Neural crest cell (in vitro differentiated cells): ENCODE data around the gene CYP27A1. TPM values are rescaled to one million over a fixed set of nuclear protein-coding genes. Genes with fewer than 3 reads are reported as not detected.

ENCODE experiments used
- DNase-seq: peaks from one replicate; pipeline ENCODE4 v3.0.0; 2021; ENCODE audit warnings: low read depth, mixed read lengths, low spot score
- H3K27ac Mint-ChIP-seq: one replicate; pipeline ENCODE4 v1.8.0; 2021; ENCODE audit warnings: mild to moderate bottlenecking, mixed read lengths; ENCODE audit not compliant: unreplicated experiment
- H3K27me3 Mint-ChIP-seq: 2 replicates; pipeline ENCODE4 v1.8.0; 2021; ENCODE audit warnings: low read depth, mild to moderate bottlenecking, mixed read lengths
- H3K36me3 Mint-ChIP-seq: 2 replicates; pipeline ENCODE4 v1.8.0; 2021; ENCODE audit warnings: low read depth, mild to moderate bottlenecking, mixed read lengths
- H3K4me1 Mint-ChIP-seq: 2 replicates; pipeline ENCODE4 v1.8.0; 2021; ENCODE audit warnings: mixed read lengths
- H3K4me3 Mint-ChIP-seq: one replicate; pipeline ENCODE4 v1.8.0; 2021; ENCODE audit warnings: mild to moderate bottlenecking, mixed read lengths
- H3K9me3 Mint-ChIP-seq: 2 replicates; pipeline ENCODE4 v1.8.0; 2021; ENCODE audit warnings: mixed read lengths
- total RNA-seq: library from RNA; stranded (reverse); gene quantifications from 2 replicates; pipeline ENCODE4 v1.2.1, GENCODE V29; 2021
- TF ChIP-seq, protein P1 (sequence below): fragments of 200-600 bp; sonication (generic); conservative IDR thresholded peaks from 2 replicates; pipeline ENCODE4 v1.5.0; 2021; ENCODE audit warnings: antibody characterized with exemption, mild to moderate bottlenecking

Gene CYP27A1
- total RNA-seq, 1 donor from 2014 or later = 3.2 TPM

DNA sequence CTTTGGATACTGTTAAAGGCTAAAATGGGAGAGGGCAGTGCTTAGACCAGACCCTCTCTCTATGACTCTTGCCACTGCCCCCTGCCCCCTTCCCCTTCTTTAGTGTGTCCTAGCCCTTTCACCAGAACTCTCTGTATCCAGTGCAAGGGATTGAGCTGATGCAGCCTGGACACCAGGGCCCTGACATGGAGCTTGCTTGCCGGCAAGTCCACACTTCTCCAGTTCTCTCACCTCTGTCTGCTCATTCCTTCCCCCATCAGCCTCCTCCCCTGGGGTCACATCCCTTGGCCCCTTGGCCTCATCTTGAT, 76.1 kb downstream of the CYP27A1 start:
- no peaks in the 10 kb centered on the region for H3K36me3 Mint-ChIP-seq
- peaks cover 10% of the 10 kb centered on the region for H3K4me1 Mint-ChIP-seq
- DNase-seq = no peak
- H3K4me3 Mint-ChIP-seq = peak overlapping the region; percentile 64
- peaks cover 94% of the 10 kb centered on the region for H3K27me3 Mint-ChIP-seq
- H3K9me3 Mint-ChIP-seq = no peaks in the 10 kb centered on the region
- H3K27ac Mint-ChIP-seq = no peak overlapping the region
- TF ChIP-seq, protein P1, sequence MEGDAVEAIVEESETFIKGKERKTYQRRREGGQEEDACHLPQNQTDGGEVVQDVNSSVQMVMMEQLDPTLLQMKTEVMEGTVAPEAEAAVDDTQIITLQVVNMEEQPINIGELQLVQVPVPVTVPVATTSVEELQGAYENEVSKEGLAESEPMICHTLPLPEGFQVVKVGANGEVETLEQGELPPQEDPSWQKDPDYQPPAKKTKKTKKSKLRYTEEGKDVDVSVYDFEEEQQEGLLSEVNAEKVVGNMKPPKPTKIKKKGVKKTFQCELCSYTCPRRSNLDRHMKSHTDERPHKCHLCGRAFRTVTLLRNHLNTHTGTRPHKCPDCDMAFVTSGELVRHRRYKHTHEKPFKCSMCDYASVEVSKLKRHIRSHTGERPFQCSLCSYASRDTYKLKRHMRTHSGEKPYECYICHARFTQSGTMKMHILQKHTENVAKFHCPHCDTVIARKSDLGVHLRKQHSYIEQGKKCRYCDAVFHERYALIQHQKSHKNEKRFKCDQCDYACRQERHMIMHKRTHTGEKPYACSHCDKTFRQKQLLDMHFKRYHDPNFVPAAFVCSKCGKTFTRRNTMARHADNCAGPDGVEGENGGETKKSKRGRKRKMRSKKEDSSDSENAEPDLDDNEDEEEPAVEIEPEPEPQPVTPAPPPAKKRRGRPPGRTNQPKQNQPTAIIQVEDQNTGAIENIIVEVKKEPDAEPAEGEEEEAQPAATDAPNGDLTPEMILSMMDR = no peak

DNA sequence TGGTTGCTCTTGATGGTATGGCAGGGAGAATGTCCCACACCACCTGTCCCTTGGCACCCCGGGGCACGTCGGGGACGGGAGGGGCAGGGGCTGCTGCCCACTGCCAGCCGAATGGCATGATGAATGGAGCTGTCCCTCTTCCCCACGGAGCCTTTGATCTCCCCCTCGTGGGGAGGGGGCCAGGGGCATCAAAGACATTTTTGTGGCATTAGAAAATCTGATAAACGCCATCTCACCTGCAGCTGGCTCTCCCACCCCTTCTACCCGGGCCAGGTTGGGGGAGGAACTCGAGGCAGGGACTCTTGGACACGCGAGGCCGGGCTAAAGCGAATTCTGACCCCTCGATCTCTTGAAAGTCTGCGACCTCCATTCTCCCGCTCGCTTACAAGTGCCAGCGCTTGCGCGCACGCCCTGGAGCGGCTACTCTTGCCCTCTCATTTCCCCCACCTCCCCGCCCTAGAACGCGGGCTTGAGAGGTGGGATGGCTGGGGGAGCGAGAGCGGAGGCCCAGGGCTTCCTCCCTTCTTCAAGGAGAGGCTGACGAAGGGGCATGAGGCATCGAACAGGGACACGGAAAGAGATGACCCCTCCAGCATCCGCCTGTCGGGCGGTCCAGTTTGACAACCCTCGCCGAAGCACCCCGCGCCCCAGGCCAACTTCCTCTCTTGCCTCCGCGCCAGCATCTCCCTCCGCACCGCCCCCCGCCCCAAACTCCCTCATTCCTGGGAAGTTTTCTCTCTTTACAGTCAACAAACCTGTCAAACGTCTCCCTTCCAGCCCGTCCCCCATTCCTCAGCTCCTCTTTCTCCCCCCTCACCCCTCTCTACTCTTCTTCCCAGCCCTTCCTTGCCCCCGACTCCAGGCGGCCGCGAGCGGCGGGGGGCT, 77.0 kb downstream of the CYP27A1 start:
- Mint-ChIP-seq H3K27me3 (peaks cover 94% of the 10 kb centered on the region), H3K36me3 (no peaks in the 10 kb centered on the region), H3K9me3 (no peaks in the 10 kb centered on the region), H3K4me3 (peak overlapping the region; percentile 76), H3K27ac (no peak overlapping the region), H3K4me1 (peaks cover 10% of the 10 kb centered on the region)
- no peak for DNase-seq
- TF ChIP-seq, protein P1 = no peak

DNA sequence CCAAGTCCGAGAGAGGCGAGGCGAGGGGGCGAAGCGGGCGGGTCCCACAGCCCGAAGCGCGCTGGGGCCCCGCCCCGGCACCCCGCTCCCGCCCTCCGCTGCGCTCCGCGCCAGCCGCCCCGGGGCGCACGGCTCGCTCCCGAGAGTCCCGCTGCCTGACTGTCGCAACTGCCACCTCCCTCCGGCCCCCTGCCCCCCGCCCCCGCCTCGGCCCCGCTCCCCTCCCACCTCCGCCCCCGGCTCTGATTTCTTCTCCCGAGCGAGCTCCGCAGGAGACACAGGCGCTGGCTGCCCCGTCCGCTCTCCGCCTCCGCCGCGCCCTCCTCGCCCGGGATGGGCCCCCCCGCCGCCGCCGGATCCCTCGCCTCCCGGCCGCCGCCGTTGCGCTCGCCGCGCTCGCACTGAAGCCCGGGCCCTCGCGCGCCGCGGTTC, 77.6 kb downstream of the CYP27A1 start, which contains the start of gene WNT6:
TSS of gene WNT6 (plus strand) at position 250 of the 432 bp plus-strand sequence. CDS start 233 bp downstream, outside the sequence.
- peak within 1 kb of the TSS; percentile 77 for H3K4me3 Mint-ChIP-seq
- H3K27me3 Mint-ChIP-seq = peaks cover 91% of the 10 kb centered on the region
- H3K9me3 Mint-ChIP-seq = no peaks in the 10 kb centered on the region
- no peaks in the 10 kb centered on the region for H3K36me3 Mint-ChIP-seq
- TF ChIP-seq, protein P1 = no peak
- no peak for DNase-seq
- H3K4me1 Mint-ChIP-seq = peaks cover 10% of the 10 kb centered on the region
- no peak within 1 kb of the TSS for H3K27ac Mint-ChIP-seq

DNA sequence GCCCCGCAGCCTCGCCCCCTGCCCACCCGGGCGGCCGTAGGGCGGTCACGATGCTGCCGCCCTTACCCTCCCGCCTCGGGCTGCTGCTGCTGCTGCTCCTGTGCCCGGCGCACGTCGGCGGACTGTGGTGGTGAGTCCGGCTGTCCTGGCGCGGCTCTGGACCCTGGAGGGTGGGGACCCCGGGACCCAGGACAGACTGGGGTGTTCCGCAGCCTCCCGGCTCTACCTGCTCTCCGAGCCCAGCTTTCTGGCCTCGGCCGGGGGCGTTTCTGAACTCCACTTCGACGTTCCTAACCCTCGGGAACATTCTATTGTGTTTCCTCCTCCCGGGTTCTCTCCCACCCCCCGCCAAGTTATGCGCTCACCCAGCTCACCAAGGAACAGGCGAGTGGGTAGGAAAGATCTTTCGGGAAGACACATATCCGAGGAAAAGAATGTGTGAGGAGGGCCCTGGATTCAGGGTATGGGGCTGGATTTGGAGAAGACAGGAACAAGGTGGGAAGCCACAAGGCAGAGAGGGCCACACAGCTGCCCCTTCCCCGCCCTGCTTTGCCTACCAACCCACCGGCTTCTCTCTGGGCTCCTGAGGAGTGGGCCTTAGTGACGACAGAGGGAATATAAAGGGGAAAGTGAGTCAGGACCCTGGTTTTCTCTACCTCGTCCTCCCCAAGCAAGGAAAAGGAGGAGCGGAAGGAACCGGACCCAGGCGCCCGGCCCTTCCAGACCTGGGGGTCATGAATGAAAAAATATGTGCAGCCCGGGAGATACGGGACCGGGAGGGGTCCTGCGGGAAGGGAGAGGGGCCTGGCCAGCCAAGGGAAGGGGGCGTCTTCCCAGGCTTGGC, 78.3 kb downstream of the CYP27A1 start:
- Mint-ChIP-seq H3K4me3 (peak overlapping the region; percentile 77), H3K27ac (no peak overlapping the region), H3K27me3 (peaks cover 88% of the 10 kb centered on the region), H3K9me3 (no peaks in the 10 kb centered on the region), H3K36me3 (no peaks in the 10 kb centered on the region), H3K4me1 (peaks cover 10% of the 10 kb centered on the region)
- no peak for DNase-seq
- TF ChIP-seq, protein P1 = no peak

DNA sequence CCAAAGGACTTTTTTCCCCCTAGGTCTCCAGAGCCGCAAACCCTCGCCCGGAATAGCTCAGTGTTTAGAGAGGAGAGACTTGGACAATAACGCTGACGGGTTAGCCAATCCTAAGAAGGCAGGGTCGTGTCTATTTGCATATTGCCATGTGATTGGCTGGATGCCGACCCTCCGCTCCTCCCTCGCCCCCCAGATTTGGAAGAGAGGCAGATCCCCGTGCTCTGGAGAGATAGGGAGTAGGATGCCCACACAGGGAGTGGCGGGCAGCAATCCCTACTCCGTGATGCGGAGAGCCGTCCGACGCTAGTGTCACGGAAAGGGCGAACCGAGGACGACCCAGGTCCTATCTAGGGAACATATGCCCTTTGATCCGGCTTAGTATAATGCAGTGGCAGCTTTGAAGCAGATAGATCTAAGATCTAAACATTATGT, 79.0 kb downstream of the CYP27A1 start:
- peak; percentile 62 for DNase-seq
- TF ChIP-seq, protein P1 = no peak
- no peaks in the 10 kb centered on the region for H3K36me3 Mint-ChIP-seq
- H3K4me3 Mint-ChIP-seq = peak overlapping the region; percentile 50
- peaks cover 10% of the 10 kb centered on the region for H3K4me1 Mint-ChIP-seq
- peaks cover 83% of the 10 kb centered on the region for H3K27me3 Mint-ChIP-seq
- no peaks in the 10 kb centered on the region for H3K9me3 Mint-ChIP-seq
- no peak overlapping the region for H3K27ac Mint-ChIP-seq
